ENCODE results near the gene CEP192.

DNA sequence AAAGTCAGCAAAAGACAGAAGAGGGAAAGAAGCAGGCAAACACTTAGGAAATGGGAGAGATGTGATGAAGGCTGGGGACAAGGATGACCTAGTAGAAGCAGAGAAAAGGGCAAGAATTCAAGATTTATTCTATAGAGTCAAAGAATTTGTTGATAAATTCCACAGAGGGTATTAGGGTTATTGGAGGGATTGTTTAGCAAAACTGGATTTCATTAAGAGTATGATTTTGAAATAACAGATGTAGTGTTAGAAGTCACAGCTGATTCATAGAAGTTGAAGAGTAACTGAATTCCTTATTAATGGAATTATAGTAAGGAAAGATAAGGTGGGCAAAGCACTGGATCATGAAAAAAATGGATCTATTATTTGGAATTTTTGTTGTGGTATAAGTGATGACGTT, 48.6 kb downstream of the CEP192 start:
- TF ChIP-seq CTCF (conservative IDR thresholded peaks at IDR 0.05; ENCODE audit: low read length) (no peak), EZH2phosphoT487 (IDR thresholded peaks at IDR 0.05; ENCODE audit: borderline replicate concordance) (no peak)
